Mesenchymal stem cell (in vitro differentiated cells and primary cell): ENCODE results near the gene ACOT6.
"Not testable (repeated sequence)": the region's sequence is repeated elsewhere in the genome, so short reads cannot be mapped to it uniquely, and the experiment has no call there.

Source experiments
- DNase-seq: peaks from one replicate; pipeline ENCODE4 v3.0.0-alpha.2; 2013
- H2AFZ ChIP-seq: one replicate; pipeline ENCODE4 v1.6.1; 2013; ENCODE audit warnings: low read depth, mild to moderate bottlenecking, control low read depth, inconsistent platforms, low read length, moderate library complexity
- H2AK5ac ChIP-seq: 2 replicates; pipeline ENCODE4 v1.6.1; 2013; ENCODE audit warnings: low read length, moderate library complexity, mild to moderate bottlenecking, inconsistent platforms; ENCODE audit not compliant: severe bottlenecking
- H2BK120ac ChIP-seq: one replicate; pipeline ENCODE4 v1.6.1; 2013; ENCODE audit warnings: low read depth, mild to moderate bottlenecking, inconsistent platforms, low read length, moderate library complexity
- H2BK12ac ChIP-seq, 2 experiments: one replicate each; pipeline ENCODE4 v1.6.1; 2013; ENCODE audit warnings: inconsistent platforms in 2 of 2, low read length in 2 of 2, mild to moderate bottlenecking in 2 of 2, moderate library complexity in 2 of 2, control low read depth in 1 of 2
- H2BK15ac ChIP-seq: one replicate; pipeline ENCODE4 v1.6.1; 2013; ENCODE audit warnings: mild to moderate bottlenecking, low read depth, inconsistent platforms; ENCODE audit not compliant: poor library complexity, severe bottlenecking
- H2BK5ac ChIP-seq: 2 replicates; pipeline ENCODE4 v1.6.1; 2013; ENCODE audit warnings: low read depth, mild to moderate bottlenecking, low read length, control low read depth, inconsistent platforms; ENCODE audit not compliant: poor library complexity, severe bottlenecking
- H3K14ac ChIP-seq, 2 experiments: one replicate each; pipeline ENCODE4 v1.6.1; 2013; ENCODE audit warnings: inconsistent platforms in 2 of 2, low read length in 2 of 2, control low read depth in 1 of 2, mild to moderate bottlenecking in 1 of 2, moderate library complexity in 1 of 2
- H3K18ac ChIP-seq, 2 experiments: one replicate each; pipeline ENCODE4 v1.6.1; 2013; ENCODE audit warnings: inconsistent platforms in 2 of 2, low read length in 2 of 2, control low read depth in 1 of 2, low read depth in 1 of 2, mild to moderate bottlenecking in 1 of 2
- H3K23ac ChIP-seq, 2 experiments: one replicate each; pipeline ENCODE4 v1.6.1; 2013; ENCODE audit warnings: inconsistent platforms in 2 of 2, low read length in 2 of 2, mild to moderate bottlenecking in 2 of 2, moderate library complexity in 2 of 2, control low read depth in 1 of 2
- H3K27ac ChIP-seq: 2 replicates; pipeline ENCODE4 v1.5.1; 2013; ENCODE audit warnings: mild to moderate bottlenecking, moderate library complexity, low read length, control low read depth, inconsistent platforms; ENCODE audit not compliant: poor library complexity, severe bottlenecking
- H3K27me3 ChIP-seq, 2 experiments: 2 replicates each; pipeline versions ENCODE4 v1.6.1 to v1.7.0; 2013; ENCODE audit warnings: low read length in 2 of 2, mild to moderate bottlenecking in 2 of 2, moderate library complexity in 2 of 2, control low read depth in 1 of 2, inconsistent platforms in 1 of 2; ENCODE audit not compliant: control insufficient read depth in 1 of 2, insufficient read depth in 1 of 2
- H3K36me3 ChIP-seq, 2 experiments: 2 replicates each; pipeline versions ENCODE4 v1.6.1 to v1.7.0; 2013; ENCODE audit warnings: low read length in 2 of 2, control low read depth in 1 of 2, inconsistent platforms in 1 of 2, low read depth in 1 of 2, mild to moderate bottlenecking in 1 of 2; ENCODE audit not compliant: insufficient read depth in 2 of 2, control insufficient read depth in 1 of 2
- H3K4ac ChIP-seq, 2 experiments: one replicate each; pipeline ENCODE4 v1.6.1; 2013; ENCODE audit warnings: inconsistent platforms in 2 of 2, low read length in 2 of 2, mild to moderate bottlenecking in 2 of 2, moderate library complexity in 2 of 2, control low read depth in 1 of 2, low read depth in 1 of 2
- H3K4me1 ChIP-seq: 2 replicates; pipeline ENCODE4 v1.6.1; 2013; ENCODE audit warnings: low read depth, low read length, control low read depth; ENCODE audit not compliant: control insufficient read depth, insufficient read depth
- H3K4me2 ChIP-seq: 2 replicates; pipeline ENCODE4 v1.6.1; 2013; ENCODE audit warnings: low read length, mild to moderate bottlenecking, inconsistent platforms; ENCODE audit not compliant: poor library complexity, severe bottlenecking
- H3K4me3 ChIP-seq, 2 experiments: 2 replicates each; pipeline versions ENCODE4 v1.5.1 to v1.7.0; 2013; ENCODE audit warnings: low read length in 2 of 2, mild to moderate bottlenecking in 2 of 2, control low read depth in 1 of 2, low read depth in 1 of 2; ENCODE audit not compliant: insufficient read depth in 1 of 2
- H3K79me1 ChIP-seq: replicated peaks from 2 replicates; pipeline ENCODE4 v1.6.1; 2013; ENCODE audit warnings: mild to moderate bottlenecking, control low read depth, low read length, inconsistent platforms; ENCODE audit not compliant: poor library complexity, severe bottlenecking
- H3K9ac ChIP-seq: 2 replicates; pipeline ENCODE4 v1.7.0; 2013; ENCODE audit warnings: mild to moderate bottlenecking, low read length, moderate library complexity
- H3K9me3 ChIP-seq: 2 replicates; pipeline ENCODE4 v1.7.0; 2013; ENCODE audit warnings: mild to moderate bottlenecking, low read length; ENCODE audit not compliant: control insufficient read depth
- H4K8ac ChIP-seq: one replicate; pipeline ENCODE4 v1.6.1; 2013; ENCODE audit warnings: inconsistent platforms, mild to moderate bottlenecking, low read length, moderate library complexity
- H4K91ac ChIP-seq: one replicate; pipeline ENCODE4 v1.6.1; 2013; ENCODE audit warnings: mild to moderate bottlenecking, low read length, inconsistent platforms
- WGBS: methylation state at CpG from one replicate; pipeline ENCODE4 v1.1.7; 2013; ENCODE audit warnings: mixed read lengths; 5-methylcytosine and 5-hydroxymethylcytosine counted together

ACOT6 gene

DNA sequence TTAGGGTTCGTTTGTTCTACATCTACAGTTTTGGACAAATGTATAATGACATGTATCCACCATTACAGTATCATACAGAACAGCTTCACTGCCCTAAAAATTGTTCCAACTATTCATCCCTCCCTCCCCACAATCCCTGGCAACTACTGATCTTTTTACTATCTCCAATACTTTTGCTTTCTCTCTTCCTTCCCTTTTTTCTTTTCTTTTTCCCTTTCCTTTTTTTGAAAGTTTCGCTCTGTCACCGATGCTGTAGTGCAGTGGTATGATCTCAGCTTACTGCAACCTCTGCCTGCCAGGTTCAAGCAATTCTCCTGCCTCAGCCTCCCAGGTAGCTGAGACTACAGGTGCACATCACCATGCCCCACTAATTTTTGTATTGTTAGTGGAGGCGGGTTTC is 23.2 kb upstream of the ACOT6 start:
- H2AFZ ChIP-seq = no peak overlapping the region
- H3K27me3 ChIP-seq = peaks cover 0 to 3% of the 10 kb centered on the region in 2 experiments
- no peak overlapping the region for H4K91ac ChIP-seq
- no peak overlapping the region for H4K8ac ChIP-seq
- H2AK5ac ChIP-seq = no peak overlapping the region
- 85% methylated on average over 4 of the region's 4 CpGs for WGBS
- no peak overlapping the region for H3K4me3 ChIP-seq
- no peak overlapping the region for H2BK15ac ChIP-seq
- H2BK5ac ChIP-seq = no peak overlapping the region
- peaks cover 2% of the 10 kb centered on the region for H3K4me1 ChIP-seq
- H3K9ac ChIP-seq = no peak overlapping the region
- H3K4me2 ChIP-seq = no peak overlapping the region
- no peak overlapping the region for H3K14ac ChIP-seq
- no peak overlapping the region for H3K18ac ChIP-seq
- DNase-seq = no peak
- no peak overlapping the region for H2BK120ac ChIP-seq
- no peak overlapping the region for H3K4ac ChIP-seq
- H3K36me3 ChIP-seq = no peaks in the 10 kb centered on the region
- no peak overlapping the region for H2BK12ac ChIP-seq
- H3K27ac ChIP-seq = no peak overlapping the region
- H3K79me1 ChIP-seq = no peaks in the 10 kb centered on the region
- H3K9me3 ChIP-seq = no peaks in the 10 kb centered on the region
- no peak overlapping the region for H3K23ac ChIP-seq

- not testable (repeated sequence) for H3K27me3 ChIP-seq, DNase-seq, H3K9me3 ChIP-seq, H3K4me1 ChIP-seq, H3K4me3 ChIP-seq, H2BK120ac ChIP-seq, H3K14ac ChIP-seq, H3K27ac ChIP-seq, H2AK5ac ChIP-seq, H3K4ac ChIP-seq, H3K9ac ChIP-seq, H3K79me1 ChIP-seq, H4K91ac ChIP-seq, H3K4me2 ChIP-seq, H3K18ac ChIP-seq, H3K23ac ChIP-seq, H2BK12ac ChIP-seq, H2AFZ ChIP-seq, H2BK5ac ChIP-seq, H2BK15ac ChIP-seq, H4K8ac ChIP-seq, H3K36me3 ChIP-seq
- WGBS = 98% methylated on average over 29 of the region's 32 CpGs
These were observed 21.7 kb upstream of the ACOT6 start for GRCh38 chr14:73590673-73591004.

GRCh38 chr14:73591690-73592449 is 20.4 kb upstream of the ACOT6 start, which contains the start of gene ACOT4:
Gene ACOT4, plus strand, starts transcription at chr14:73591873. Its CDS starts 87 bp downstream, at chr14:73591960.
- Histone ChIP-seq H3K23ac (no peak within 1 kb of the TSS), H3K27me3 (peaks cover 0 to 3% of the 10 kb centered on the region in 2 experiments), H3K4me1 (peaks cover 2% of the 10 kb centered on the region), H2BK12ac (no peak within 1 kb of the TSS), H4K8ac (peak within 1 kb of the TSS; percentile 66), H3K36me3 (no peaks in the 10 kb centered on the region), H2BK15ac (peak within 1 kb of the TSS; percentile 3), H3K4me3 (peak within 1 kb of the TSS; percentile 53 to 82), H3K9ac (peak within 1 kb of the TSS; percentile 76), H3K14ac (no peak within 1 kb of the TSS), H3K4me2 (peak within 1 kb of the TSS; percentile 24), H3K79me1 (no peaks in the 10 kb centered on the region), H3K9me3 (no peaks in the 10 kb centered on the region), H2AFZ (no peak within 1 kb of the TSS), H2BK120ac (no peak within 1 kb of the TSS), H2AK5ac (no peak within 1 kb of the TSS), H4K91ac (no peak within 1 kb of the TSS), H3K27ac (no peak within 1 kb of the TSS), H2BK5ac (no peak within 1 kb of the TSS), H3K18ac (no peak within 1 kb of the TSS), H3K4ac (no peak within 1 kb of the TSS)
- DNase-seq = peak; percentile 23
- WGBS = 54% methylated on average over 89 of the region's 89 CpGs

GRCh38 chr14:73594491-73594890 is 17.8 kb upstream of the ACOT6 start:
- Histone ChIP-seq H2AFZ (no peak overlapping the region), H3K27me3 (peaks cover 0 to 7% of the 10 kb centered on the region in 2 experiments), H3K27ac (no peak overlapping the region), H2BK12ac (no peak overlapping the region), H3K36me3 (no peaks in the 10 kb centered on the region), H3K9ac (no peak overlapping the region), H2BK120ac (no peak overlapping the region), H2AK5ac (no peak overlapping the region), H3K18ac (no peak overlapping the region), H3K9me3 (no peaks in the 10 kb centered on the region), H3K4me1 (peaks cover 2% of the 10 kb centered on the region), H2BK15ac (no peak overlapping the region), H3K4me2 (no peak overlapping the region), H3K23ac (no peak overlapping the region), H3K79me1 (no peaks in the 10 kb centered on the region), H4K91ac (no peak overlapping the region), H3K4me3 (no peak overlapping the region), H4K8ac (no peak overlapping the region), H3K14ac (no peak overlapping the region), H2BK5ac (no peak overlapping the region), H3K4ac (no peak overlapping the region)
- WGBS = 88% methylated on average over 9 of the region's 9 CpGs
- no peak for DNase-seq
